ENCODE results near the gene ANXA2.

DNA sequence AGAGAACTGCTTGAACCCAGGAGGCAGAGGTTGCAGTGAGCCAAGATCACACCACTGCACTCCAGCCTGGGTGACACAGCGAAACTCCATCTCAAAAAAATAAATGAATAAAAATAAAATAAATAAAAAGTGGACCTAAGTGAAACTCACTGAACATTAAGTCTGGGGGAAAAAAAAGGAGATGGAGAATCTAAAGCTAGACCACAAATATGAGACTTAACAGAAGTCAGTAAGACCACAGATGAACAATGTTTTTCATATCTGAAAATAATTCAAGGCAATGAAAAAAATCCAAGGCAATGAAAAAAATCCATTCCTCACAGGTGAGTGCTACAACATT lies 18.6 kb downstream of the ANXA2 start:
- no peak for TF ChIP-seq YY1 (IDR thresholded peaks at IDR 0.05; ENCODE audit: insufficient read depth, insufficient read length)
- no peak for TF ChIP-seq ZNF274 (IDR thresholded peaks at IDR 0.05; ENCODE audit: low read depth, low read length)
